ENCODE data around the gene PGGHG. TPM values are rescaled to one million over a fixed set of nuclear protein-coding genes. Genes with fewer than 3 reads are reported as not detected.

Gene PGGHG
- total and polyA plus RNA-seq, 2 of the 13 experiments (the other 11 are each of a cell fraction or from before 2014, with no cell fraction given): 5.9 to 14.8 TPM

DNA sequence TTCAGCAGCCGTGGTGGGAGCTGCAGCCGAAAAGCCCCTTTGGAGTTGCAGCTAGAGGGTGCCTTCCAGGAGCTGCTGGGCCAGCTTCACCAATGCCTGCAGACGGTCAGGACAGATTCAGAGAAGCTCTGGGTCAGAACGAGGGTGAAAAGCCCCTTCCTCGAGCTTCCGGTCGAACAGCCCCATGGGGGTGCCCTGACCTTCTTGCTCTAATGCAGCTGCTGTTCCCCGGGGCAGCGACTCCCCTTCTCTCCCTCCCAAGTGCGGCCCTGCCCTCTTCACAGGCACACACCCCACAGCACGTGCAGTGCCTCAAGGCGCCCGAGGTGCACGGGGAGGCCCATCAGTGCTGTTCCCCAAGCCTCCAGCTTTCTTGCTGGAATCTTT lies 41.4 kb downstream of the PGGHG start (continued):
- peak; percentile 40; the same call in 1 of the 2 replicates for TF ChIP-seq RBFOX2 (IDR thresholded peaks at IDR 0.05; ENCODE audit: low read depth, low read length)
- TF ChIP-seq, protein P1, sequence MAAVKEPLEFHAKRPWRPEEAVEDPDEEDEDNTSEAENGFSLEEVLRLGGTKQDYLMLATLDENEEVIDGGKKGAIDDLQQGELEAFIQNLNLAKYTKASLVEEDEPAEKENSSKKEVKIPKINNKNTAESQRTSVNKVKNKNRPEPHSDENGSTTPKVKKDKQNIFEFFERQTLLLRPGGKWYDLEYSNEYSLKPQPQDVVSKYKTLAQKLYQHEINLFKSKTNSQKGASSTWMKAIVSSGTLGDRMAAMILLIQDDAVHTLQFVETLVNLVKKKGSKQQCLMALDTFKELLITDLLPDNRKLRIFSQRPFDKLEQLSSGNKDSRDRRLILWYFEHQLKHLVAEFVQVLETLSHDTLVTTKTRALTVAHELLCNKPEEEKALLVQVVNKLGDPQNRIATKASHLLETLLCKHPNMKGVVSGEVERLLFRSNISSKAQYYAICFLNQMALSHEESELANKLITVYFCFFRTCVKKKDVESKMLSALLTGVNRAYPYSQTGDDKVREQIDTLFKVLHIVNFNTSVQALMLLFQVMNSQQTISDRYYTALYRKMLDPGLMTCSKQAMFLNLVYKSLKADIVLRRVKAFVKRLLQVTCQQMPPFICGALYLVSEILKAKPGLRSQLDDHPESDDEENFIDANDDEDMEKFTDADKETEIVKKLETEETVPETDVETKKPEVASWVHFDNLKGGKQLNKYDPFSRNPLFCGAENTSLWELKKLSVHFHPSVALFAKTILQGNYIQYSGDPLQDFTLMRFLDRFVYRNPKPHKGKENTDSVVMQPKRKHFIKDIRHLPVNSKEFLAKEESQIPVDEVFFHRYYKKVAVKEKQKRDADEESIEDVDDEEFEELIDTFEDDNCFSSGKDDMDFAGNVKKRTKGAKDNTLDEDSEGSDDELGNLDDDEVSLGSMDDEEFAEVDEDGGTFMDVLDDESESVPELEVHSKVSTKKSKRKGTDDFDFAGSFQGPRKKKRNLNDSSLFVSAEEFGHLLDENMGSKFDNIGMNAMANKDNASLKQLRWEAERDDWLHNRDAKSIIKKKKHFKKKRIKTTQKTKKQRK (IDR thresholded peaks at IDR 0.05; ENCODE audit: low read length): no peak

DNA sequence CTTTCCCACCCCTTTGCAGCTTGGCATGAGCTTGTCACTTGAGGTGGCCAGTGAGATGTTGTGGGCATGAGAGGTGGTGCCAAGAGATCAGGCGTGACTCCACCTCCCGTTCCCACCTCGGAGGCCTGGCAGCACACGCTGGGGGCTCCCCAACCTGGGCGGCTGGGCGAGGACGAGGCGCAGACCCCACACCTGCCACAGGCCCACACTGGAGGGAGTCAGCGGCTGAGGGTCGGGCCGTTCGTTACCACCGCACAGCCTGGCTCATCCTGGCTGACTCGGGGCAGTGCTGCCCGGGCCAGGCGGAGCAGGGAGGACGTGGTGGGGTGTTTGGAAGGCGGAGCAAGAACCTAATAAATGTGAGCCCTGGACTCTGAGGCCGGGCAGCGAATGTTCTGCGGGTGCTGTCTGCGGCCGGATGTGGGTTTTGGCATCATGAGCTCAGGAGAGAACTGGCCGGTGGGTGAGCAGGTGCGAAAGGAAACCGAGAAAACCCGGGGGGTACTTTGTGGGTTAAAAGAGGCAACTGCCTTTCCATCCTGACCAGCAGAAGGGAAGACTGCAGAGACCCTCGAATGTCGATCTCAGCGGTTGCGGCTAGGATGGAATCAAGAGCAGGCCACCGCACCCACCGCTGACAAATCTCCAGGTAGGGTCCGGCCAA lies 41.9 kb downstream of the PGGHG start:
- no peak for FAIRE-seq
- TF ChIP-seq ZNF703 (CRISPR knock-in tag; IDR thresholded peaks at IDR 0.05; ENCODE audit: borderline replicate concordance) (no peak), MLLT10 (CRISPR knock-in tag; IDR thresholded peaks at IDR 0.05) (no peak), TCF7L2 (IDR thresholded peaks at IDR 0.05; ENCODE audit: low read depth, low read length) (no peak), ZNF839 (CRISPR knock-in tag; IDR thresholded peaks at IDR 0.05; ENCODE audit: borderline replicate concordance) (no peak), ZNF274 (CRISPR knock-in tag; IDR thresholded peaks at IDR 0.05) (no peak), IRF2 (CRISPR knock-in tag; IDR thresholded peaks at IDR 0.05) (no peak), AGO2 (optimal IDR thresholded peaks at IDR 0.05; ENCODE audit: low read depth, low read length) (peak; percentile 68), HNRNPLL (IDR thresholded peaks at IDR 0.05; ENCODE audit: low read depth, low read length, poor library complexity, severe bottlenecking) (no peak), RBM39 (IDR thresholded peaks at IDR 0.05; ENCODE audit: low read depth, low read length, poor library complexity, severe bottlenecking) (no peak), IKZF4 (CRISPR knock-in tag; IDR thresholded peaks at IDR 0.05; ENCODE audit: borderline replicate concordance, low read depth, not compliant biosample characterization) (no peak), KLF6 (CRISPR knock-in tag; IDR thresholded peaks at IDR 0.05) (no peak)
- TF ChIP-seq, protein P2, sequence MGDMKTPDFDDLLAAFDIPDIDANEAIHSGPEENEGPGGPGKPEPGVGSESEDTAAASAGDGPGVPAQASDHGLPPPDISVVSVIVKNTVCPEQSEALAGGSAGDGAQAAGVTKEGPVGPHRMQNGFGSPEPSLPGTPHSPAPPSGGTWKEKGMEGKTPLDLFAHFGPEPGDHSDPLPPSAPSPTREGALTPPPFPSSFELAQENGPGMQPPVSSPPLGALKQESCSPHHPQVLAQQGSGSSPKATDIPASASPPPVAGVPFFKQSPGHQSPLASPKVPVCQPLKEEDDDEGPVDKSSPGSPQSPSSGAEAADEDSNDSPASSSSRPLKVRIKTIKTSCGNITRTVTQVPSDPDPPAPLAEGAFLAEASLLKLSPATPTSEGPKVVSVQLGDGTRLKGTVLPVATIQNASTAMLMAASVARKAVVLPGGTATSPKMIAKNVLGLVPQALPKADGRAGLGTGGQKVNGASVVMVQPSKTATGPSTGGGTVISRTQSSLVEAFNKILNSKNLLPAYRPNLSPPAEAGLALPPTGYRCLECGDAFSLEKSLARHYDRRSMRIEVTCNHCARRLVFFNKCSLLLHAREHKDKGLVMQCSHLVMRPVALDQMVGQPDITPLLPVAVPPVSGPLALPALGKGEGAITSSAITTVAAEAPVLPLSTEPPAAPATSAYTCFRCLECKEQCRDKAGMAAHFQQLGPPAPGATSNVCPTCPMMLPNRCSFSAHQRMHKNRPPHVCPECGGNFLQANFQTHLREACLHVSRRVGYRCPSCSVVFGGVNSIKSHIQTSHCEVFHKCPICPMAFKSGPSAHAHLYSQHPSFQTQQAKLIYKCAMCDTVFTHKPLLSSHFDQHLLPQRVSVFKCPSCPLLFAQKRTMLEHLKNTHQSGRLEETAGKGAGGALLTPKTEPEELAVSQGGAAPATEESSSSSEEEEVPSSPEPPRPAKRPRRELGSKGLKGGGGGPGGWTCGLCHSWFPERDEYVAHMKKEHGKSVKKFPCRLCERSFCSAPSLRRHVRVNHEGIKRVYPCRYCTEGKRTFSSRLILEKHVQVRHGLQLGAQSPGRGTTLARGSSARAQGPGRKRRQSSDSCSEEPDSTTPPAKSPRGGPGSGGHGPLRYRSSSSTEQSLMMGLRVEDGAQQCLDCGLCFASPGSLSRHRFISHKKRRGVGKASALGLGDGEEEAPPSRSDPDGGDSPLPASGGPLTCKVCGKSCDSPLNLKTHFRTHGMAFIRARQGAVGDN (CRISPR knock-in tag; IDR thresholded peaks at IDR 0.05): peak; percentile 39; the same call in 1 of the 2 replicates

More for the DNA sequence above, 41.9 kb downstream of the PGGHG start:
- Histone ChIP-seq H2AFZ (ENCODE audit: low read length) (no peak overlapping the region), H3K9me3 (ENCODE audit: low read length) (no peaks in the 10 kb centered on the region), H3K79me2 (ENCODE audit: insufficient read depth, low read length) (no peaks in the 10 kb centered on the region), H3K4me3 (replicated peaks in 1 of 3; ENCODE audit: insufficient read depth in 1 of 3, low read depth in 2 of 3, low read length in 3 of 3) (no peak overlapping the region), H4K20me1 (ENCODE audit: insufficient read depth, low read length) (no peaks in the 10 kb centered on the region), H3K27ac (ENCODE audit: extremely low read length, insufficient read depth, low read length) (no peak overlapping the region), H3K4me2 (ENCODE audit: low read depth, low read length) (no peak overlapping the region), H3K27me3 (ENCODE audit: control insufficient read depth in 1 of 2, insufficient read depth in 2 of 2, low read length in 2 of 2) (peaks cover 0 to 5% of the 10 kb centered on the region in 2 experiments; a peak in 3 of 5 replicates), H3K36me3 (replicated peaks in 1 of 2; ENCODE audit: control insufficient read depth in 1 of 2, insufficient read depth in 2 of 2, low read length in 2 of 2) (no peaks in the 10 kb centered on the region), H3K4me1 (ENCODE audit: insufficient read depth, low read length) (peaks cover 60% of the 10 kb centered on the region), H3K9ac (ENCODE audit: insufficient read depth, low read depth, low read length) (no peak overlapping the region)
- no TSS peak for BruUV-seq (replicated peaks)
- POLR2A ChIA-PET: interaction anchor here (1.2 to 3.8 kb wide), 4 partner anchors 9 to 124 kb away, joined by 3 to 74 read pairs (median 6); partner anchors contain the start of genes BET1L and RIC8A
- CTCF ChIA-PET (ENCODE audit: low intra/inter-chr PET ratio, low total read pairs): no interaction called here
- intact Hi-C loops (cut with micrococcal nuclease; ENCODE audit: unreplicated experiment): no loop called here
- in situ Hi-C loops (cut with HindIII; ENCODE audit: extremely low pct_ligation_motif_present, low pct_unique_long_range_greater_than_20kb): no loop called here
- ATAC-seq (no peak), DNase-seq (ENCODE audit: low spot score) (no peak)
- 88% methylated on average over 23 of the region's 34 CpGs for WGBS (ENCODE audit: low lambda C conversion rate)
